PFSK-1 (cell line): ENCODE results near the gene SLCO1A2.

Experiments used
- FOXP2 ChIP-seq: optimal IDR thresholded peaks from 2 replicates; pipeline ENCODE3; 2011; ENCODE audit warnings: borderline replicate concordance, control low read depth, inconsistent platforms; ENCODE audit not compliant: insufficient read depth; ENCODE audit errors: extremely low read length, extremely low read depth
- POLR2AphosphoS5 ChIP-seq: IDR thresholded peaks from 2 replicates; pipeline ENCODE4 v1.6.1; 2012; ENCODE audit warnings: low read depth, mild to moderate bottlenecking, control low read depth, low read length, moderate library complexity
- REST ChIP-seq, 2 experiments: IDR thresholded peaks; 2 replicates each; pipeline versions ENCODE4 v1.6.1 to v1.8.0; 2011 to 2012; ENCODE audit warnings: low read depth in 2 of 2, low read length in 2 of 2, control low read depth in 1 of 2, inconsistent platforms in 1 of 2, mild to moderate bottlenecking in 1 of 2, moderate library complexity in 1 of 2; ENCODE audit not compliant: insufficient read depth in 1 of 2
- SIN3A ChIP-seq: IDR thresholded peaks from 2 replicates; pipeline ENCODE4 v1.6.1; 2012; ENCODE audit warnings: mild to moderate bottlenecking, low read length, moderate library complexity, borderline replicate concordance; ENCODE audit not compliant: insufficient read depth
- TAF1 ChIP-seq: IDR thresholded peaks from 2 replicates; pipeline ENCODE4 v1.6.1; 2012; ENCODE audit warnings: low read length, control low read depth, borderline replicate concordance; ENCODE audit not compliant: insufficient read depth

Gene SLCO1A2

GRCh38 chr12:21305661-21306060 is 29.1 kb downstream of the SLCO1A2 start:
- no peak for TF ChIP-seq TAF1
- TF ChIP-seq POLR2AphosphoS5, result no peak
- TF ChIP-seq FOXP2, result no peak
- no peak for TF ChIP-seq REST (IDR thresholded peaks at IDR 0.05; ENCODE audit: insufficient read depth in 1 of 2, low read depth in 2 of 2, low read length in 2 of 2)
- no peak for TF ChIP-seq SIN3A

GRCh38 chr12:21300632-21301031 is 34.1 kb downstream of the SLCO1A2 start:
- TF ChIP-seq SIN3A, result no peak
- TF ChIP-seq FOXP2, result no peak
- TF ChIP-seq POLR2AphosphoS5, result no peak
- TF ChIP-seq TAF1, result no peak
- TF ChIP-seq REST (IDR thresholded peaks at IDR 0.05; ENCODE audit: insufficient read depth in 1 of 2, low read depth in 2 of 2, low read length in 2 of 2), result no peak

GRCh38 chr12:21296751-21297406 is 37.8 kb downstream of the SLCO1A2 start:
- TF ChIP-seq REST (IDR thresholded peaks at IDR 0.05; ENCODE audit: insufficient read depth in 1 of 2, low read depth in 2 of 2, low read length in 2 of 2), result no peak
- no peak for TF ChIP-seq TAF1
- no peak for TF ChIP-seq SIN3A
- TF ChIP-seq POLR2AphosphoS5, result no peak
- no peak for TF ChIP-seq FOXP2

- TF ChIP-seq TAF1 (no peak), FOXP2 (no peak), REST (IDR thresholded peaks at IDR 0.05; ENCODE audit: insufficient read depth in 1 of 2, low read depth in 2 of 2, low read length in 2 of 2) (no peak), POLR2AphosphoS5 (no peak), SIN3A (no peak)
Measured at GRCh38 chr12:21296348-21296747, 38.4 kb downstream of the SLCO1A2 start.

GRCh38 chr12:21294176-21294575 is 40.5 kb downstream of the SLCO1A2 start:
- no peak for TF ChIP-seq REST (IDR thresholded peaks at IDR 0.05; ENCODE audit: insufficient read depth in 1 of 2, low read depth in 2 of 2, low read length in 2 of 2)
- no peak for TF ChIP-seq FOXP2
- TF ChIP-seq SIN3A, result no peak
- TF ChIP-seq TAF1, result no peak
